ENCODE data around the gene CROCC2. TPM values are rescaled to one million over a fixed set of nuclear protein-coding genes. Genes with fewer than 3 reads are reported as not detected.

The CROCC2 gene
- total and polyA plus RNA-seq, 7 experiments from 2014 or later: 0.22 TPM; not detected in 6

DNA sequence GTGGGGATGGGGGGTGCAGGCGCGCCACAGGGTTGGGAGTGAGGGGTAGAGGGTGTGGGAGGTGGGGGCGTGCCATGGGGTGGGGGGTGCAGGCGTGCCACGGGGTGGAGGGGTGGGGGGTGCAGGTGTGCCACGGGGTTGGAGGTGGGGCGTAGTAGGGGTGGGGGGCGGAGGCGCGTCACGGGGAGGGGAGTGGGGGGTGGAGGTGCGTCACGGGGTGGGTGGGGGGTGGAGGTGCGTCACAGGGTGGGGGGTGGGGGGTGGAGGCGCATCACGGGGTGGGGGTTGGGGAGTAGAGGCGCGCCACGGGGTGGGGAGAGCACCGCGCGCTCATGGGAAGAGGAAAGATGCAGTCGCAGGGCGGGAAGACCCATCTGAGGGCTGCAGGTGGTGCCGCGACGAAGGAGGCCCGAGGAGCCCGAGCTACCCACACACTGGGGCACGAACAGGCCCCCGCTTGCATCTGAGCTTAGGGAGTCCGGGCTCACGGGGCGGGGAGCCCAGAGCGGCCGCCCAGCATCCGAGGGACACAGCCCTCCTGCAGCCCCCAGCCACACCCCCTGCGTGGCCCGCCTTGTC is 129.8 kb downstream of the CROCC2 start:
- intact Hi-C loops (cut with micrococcal nuclease): loop anchor here (1.0 to 5.0 kb wide), 5 partner anchors 38 to 114 kb away; partner anchors contain the start of genes SNED1 (in 2 of the 2), MTERF4 (in 1 of the 2), PASK (in 1 of the 2) and PPP1R7 (in 1 of the 2)
- peaks cover 7 to 10% of the 10 kb centered on the region in 2 donors for H3K4me1 ChIP-seq (ENCODE audit: control insufficient read depth in 2 of 2, insufficient read depth in 2 of 2, low read length in 2 of 2)
- CTCF ChIA-PET: no interaction called here
- peak overlapping the region; percentile 79 for H3K4me3 ChIP-seq (ENCODE audit: low read length)
- no peaks in the 10 kb centered on the region for H3K9me3 ChIP-seq (ENCODE audit: control insufficient read depth in 2 of 3, low read length in 3 of 3)
- Mint-ChIP-seq H3K4me3 (peak overlapping the region; percentile 60 to 88 (median 80)), H3K27me3 (no peaks in the 10 kb centered on the region), H3K27ac (peak overlapping the region in 5 of 9 donors; percentile 66 to 91 (median 80)), H3K4me1 (peaks cover 0 to 24% (median 6%) of the 10 kb centered on the region in 7 donors), H3K36me3 (peaks cover 0 to 7% (median 0%) of the 10 kb centered on the region in 5 donors), H3K9me3 (no peaks in the 10 kb centered on the region)
- POLR2A ChIA-PET: no interaction called here
- ATAC-seq (peak; percentile 74), DNase-seq (peak in 8 of 9 donors; percentile 28 to 80 (median 53))
- H3K36me3 ChIP-seq (ENCODE audit: control insufficient read depth in 2 of 3, insufficient read depth in 3 of 3, low read length in 3 of 3): no peaks in the 10 kb centered on the region
- H3K27ac ChIP-seq (ENCODE audit: low read depth, low read length): peak overlapping the region; percentile 66
- no peaks in the 10 kb centered on the region for H3K27me3 ChIP-seq (ENCODE audit: control insufficient read depth in 2 of 2, insufficient read depth in 2 of 2, low read length in 2 of 2)

DNA sequence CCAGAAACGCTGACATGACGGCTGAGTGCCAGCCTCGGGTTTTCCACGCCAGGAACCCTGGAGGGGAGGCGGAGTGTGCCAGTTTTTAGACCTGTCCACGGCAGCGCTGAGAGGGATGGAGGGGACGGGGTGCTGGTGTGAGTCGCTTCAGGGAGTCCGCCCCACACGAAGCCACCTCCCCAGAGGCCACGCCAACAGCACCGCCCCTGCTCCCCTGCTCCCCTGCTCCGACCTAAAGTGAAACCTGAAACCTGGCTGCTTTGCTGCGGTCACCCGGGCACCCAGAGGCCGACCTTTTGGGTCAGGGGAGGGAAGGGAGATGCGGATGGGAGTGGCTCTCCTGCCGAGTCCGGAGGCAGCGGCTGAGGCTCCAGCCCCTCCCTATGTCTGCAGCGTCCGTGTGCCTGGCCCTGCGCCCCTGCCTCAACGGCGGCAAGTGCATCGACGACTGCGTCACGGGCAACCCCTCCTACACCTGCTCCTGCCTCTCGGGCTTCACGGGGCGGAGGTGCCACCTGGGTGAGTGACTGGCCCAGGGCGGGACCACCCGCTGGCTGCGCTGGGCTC is 130.3 kb downstream of the CROCC2 start:
- Histone ChIP-seq H3K27ac (ENCODE audit: low read depth, low read length) (peak overlapping the region; percentile 66), H3K27me3 (ENCODE audit: control insufficient read depth in 2 of 2, insufficient read depth in 2 of 2, low read length in 2 of 2) (no peaks in the 10 kb centered on the region), H3K9me3 (ENCODE audit: control insufficient read depth in 2 of 3, low read length in 3 of 3) (no peaks in the 10 kb centered on the region), H3K4me3 (ENCODE audit: low read length) (peak overlapping the region; percentile 79), H3K36me3 (ENCODE audit: control insufficient read depth in 2 of 3, insufficient read depth in 3 of 3, low read length in 3 of 3) (no peaks in the 10 kb centered on the region), H3K4me1 (ENCODE audit: control insufficient read depth in 2 of 2, insufficient read depth in 2 of 2, low read length in 2 of 2) (peaks cover 7 to 10% of the 10 kb centered on the region in 2 donors)
- H3K4me3 Mint-ChIP-seq: peak overlapping the region; percentile 60 to 88 (median 80)
- peak; percentile 31 to 83 (median 58) for DNase-seq
- intact Hi-C loops (cut with micrococcal nuclease): loop anchor here (1.0 to 5.0 kb wide), 5 partner anchors 38 to 114 kb away; partner anchors contain the start of genes SNED1 (in 2 of the 2), MTERF4 (in 1 of the 2), PASK (in 1 of the 2) and PPP1R7 (in 1 of the 2)
- H3K4me1 Mint-ChIP-seq: peaks cover 0 to 24% (median 6%) of the 10 kb centered on the region in 7 donors
- H3K36me3 Mint-ChIP-seq: peaks cover 0 to 9% (median 0%) of the 10 kb centered on the region in 5 donors
- peak overlapping the region in 6 of 9 donors; percentile 49 to 91 (median 80) for H3K27ac Mint-ChIP-seq
- ChIA-PET CTCF (no interaction called here), POLR2A (interaction anchor here (0.9 kb wide), 1 partner anchor 17 kb away, joined by 3 read pairs; no protein-coding TSS in a partner anchor)
- ATAC-seq: peak; percentile 72
- H3K9me3 Mint-ChIP-seq: no peaks in the 10 kb centered on the region
- H3K27me3 Mint-ChIP-seq: no peaks in the 10 kb centered on the region

DNA sequence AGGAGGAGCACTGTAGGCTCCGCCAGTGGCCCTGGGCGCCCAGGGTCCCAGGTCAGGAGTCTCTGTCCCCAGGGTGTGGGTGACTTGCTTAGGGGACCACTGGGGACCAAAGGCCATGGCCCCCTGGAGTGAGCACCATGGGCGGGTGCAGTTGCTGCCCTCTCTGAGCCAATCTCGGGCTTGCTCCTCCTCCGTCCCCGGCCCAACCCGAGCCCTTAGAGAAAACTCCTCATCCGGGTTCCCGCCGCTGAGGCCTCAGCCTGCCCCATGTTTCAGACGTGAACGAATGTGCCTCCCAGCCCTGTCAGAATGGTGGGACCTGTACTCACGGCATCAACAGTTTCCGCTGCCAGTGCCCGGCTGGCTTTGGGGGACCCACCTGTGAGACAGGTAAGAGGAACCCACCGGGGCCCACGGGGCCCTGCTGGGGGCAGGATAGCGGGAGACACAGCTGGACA is 130.9 kb downstream of the CROCC2 start:
- ATAC-seq (peak; percentile 8), DNase-seq (peak in 3 of 9 donors; percentile 7 to 14 (median 8))
- peaks cover 0 to 10% (median 0%) of the 10 kb centered on the region in 5 donors for H3K36me3 Mint-ChIP-seq
- Histone ChIP-seq H3K27me3 (ENCODE audit: control insufficient read depth in 2 of 2, insufficient read depth in 2 of 2, low read length in 2 of 2) (no peaks in the 10 kb centered on the region), H3K27ac (ENCODE audit: low read depth, low read length) (peak overlapping the region; percentile 66), H3K9me3 (ENCODE audit: control insufficient read depth in 2 of 3, low read length in 3 of 3) (no peaks in the 10 kb centered on the region), H3K36me3 (ENCODE audit: control insufficient read depth in 2 of 3, insufficient read depth in 3 of 3, low read length in 3 of 3) (no peaks in the 10 kb centered on the region), H3K4me3 (ENCODE audit: low read length) (peak overlapping the region; percentile 79), H3K4me1 (ENCODE audit: control insufficient read depth in 2 of 2, insufficient read depth in 2 of 2, low read length in 2 of 2) (peaks cover 7 to 13% of the 10 kb centered on the region in 2 donors)
- peak overlapping the region in 6 of 9 donors; percentile 21 to 91 (median 77) for H3K27ac Mint-ChIP-seq
- H3K4me1 Mint-ChIP-seq: peaks cover 0 to 26% (median 6%) of the 10 kb centered on the region in 7 donors
- no peaks in the 10 kb centered on the region for H3K27me3 Mint-ChIP-seq
- intact Hi-C loops (cut with micrococcal nuclease): loop anchor here (1.0 to 5.0 kb wide), 5 partner anchors 39 to 113 kb away; partner anchors contain the start of genes SNED1 (in 2 of the 2), MTERF4 (in 1 of the 2), PASK (in 1 of the 2) and PPP1R7 (in 1 of the 2)
- no peaks in the 10 kb centered on the region for H3K9me3 Mint-ChIP-seq
- H3K4me3 Mint-ChIP-seq: peak overlapping the region; percentile 51 to 88 (median 76)
- ChIA-PET POLR2A (interaction anchor here (0.9 kb wide), 1 partner anchor 17 kb away, joined by 3 read pairs; no protein-coding TSS in a partner anchor), CTCF (no interaction called here)

DNA sequence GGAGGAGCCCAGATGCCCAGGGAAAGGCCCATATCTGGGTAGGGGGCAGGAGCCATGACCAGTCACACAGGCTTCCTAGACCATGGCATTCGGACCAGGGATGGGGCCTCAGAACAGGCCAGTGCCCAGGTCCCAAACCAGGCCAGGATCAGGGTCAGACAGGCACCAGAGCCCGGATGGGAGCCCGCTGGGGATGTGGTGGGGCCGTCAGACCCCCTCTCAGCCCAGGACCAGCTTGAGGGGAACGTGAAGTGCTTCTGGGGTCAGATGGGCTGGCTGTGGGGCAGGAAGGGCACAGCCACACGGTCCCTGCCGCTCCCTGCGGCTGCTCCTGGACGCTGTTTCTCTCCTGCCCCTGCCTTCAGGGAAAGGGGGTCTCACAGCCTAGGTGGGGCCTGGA is 131.4 kb downstream of the CROCC2 start:
- H3K9me3 Mint-ChIP-seq: no peaks in the 10 kb centered on the region
- Histone ChIP-seq H3K4me3 (ENCODE audit: low read length) (no peak overlapping the region), H3K9me3 (ENCODE audit: control insufficient read depth in 2 of 3, low read length in 3 of 3) (no peaks in the 10 kb centered on the region), H3K27ac (ENCODE audit: low read depth, low read length) (no peak overlapping the region), H3K4me1 (ENCODE audit: control insufficient read depth in 2 of 2, insufficient read depth in 2 of 2, low read length in 2 of 2) (peaks cover 7 to 14% of the 10 kb centered on the region in 2 donors), H3K36me3 (ENCODE audit: control insufficient read depth in 2 of 3, insufficient read depth in 3 of 3, low read length in 3 of 3) (no peaks in the 10 kb centered on the region), H3K27me3 (ENCODE audit: control insufficient read depth in 2 of 2, insufficient read depth in 2 of 2, low read length in 2 of 2) (no peaks in the 10 kb centered on the region)
- ATAC-seq (no peak), DNase-seq (no peak)
- peaks cover 0 to 3% (median 0%) of the 10 kb centered on the region in 5 donors for H3K27me3 Mint-ChIP-seq
- POLR2A ChIA-PET: interaction anchor here (0.9 kb wide), 1 partner anchor 16 kb away, joined by 3 read pairs; no protein-coding TSS in a partner anchor
- H3K27ac Mint-ChIP-seq: peak overlapping the region in 6 of 9 donors; percentile 57 to 91 (median 77)
- H3K4me3 Mint-ChIP-seq: peak overlapping the region; percentile 10 to 88 (median 71)
- peaks cover 0 to 30% (median 6%) of the 10 kb centered on the region in 7 donors for H3K4me1 Mint-ChIP-seq
- intact Hi-C loops (cut with micrococcal nuclease): loop anchor here (2.0 to 5.0 kb wide), 2 partner anchors 40 to 65 kb away; partner anchors contain the start of genes MTERF4 (in 1 of the 2) and SNED1 (in 1 of the 2)
- CTCF ChIA-PET: interaction anchor here (1.0 kb wide), 1 partner anchor 54 kb away, joined by 3 read pairs; no protein-coding TSS in a partner anchor
- peaks cover 0 to 10% (median 0%) of the 10 kb centered on the region in 5 donors for H3K36me3 Mint-ChIP-seq

DNA sequence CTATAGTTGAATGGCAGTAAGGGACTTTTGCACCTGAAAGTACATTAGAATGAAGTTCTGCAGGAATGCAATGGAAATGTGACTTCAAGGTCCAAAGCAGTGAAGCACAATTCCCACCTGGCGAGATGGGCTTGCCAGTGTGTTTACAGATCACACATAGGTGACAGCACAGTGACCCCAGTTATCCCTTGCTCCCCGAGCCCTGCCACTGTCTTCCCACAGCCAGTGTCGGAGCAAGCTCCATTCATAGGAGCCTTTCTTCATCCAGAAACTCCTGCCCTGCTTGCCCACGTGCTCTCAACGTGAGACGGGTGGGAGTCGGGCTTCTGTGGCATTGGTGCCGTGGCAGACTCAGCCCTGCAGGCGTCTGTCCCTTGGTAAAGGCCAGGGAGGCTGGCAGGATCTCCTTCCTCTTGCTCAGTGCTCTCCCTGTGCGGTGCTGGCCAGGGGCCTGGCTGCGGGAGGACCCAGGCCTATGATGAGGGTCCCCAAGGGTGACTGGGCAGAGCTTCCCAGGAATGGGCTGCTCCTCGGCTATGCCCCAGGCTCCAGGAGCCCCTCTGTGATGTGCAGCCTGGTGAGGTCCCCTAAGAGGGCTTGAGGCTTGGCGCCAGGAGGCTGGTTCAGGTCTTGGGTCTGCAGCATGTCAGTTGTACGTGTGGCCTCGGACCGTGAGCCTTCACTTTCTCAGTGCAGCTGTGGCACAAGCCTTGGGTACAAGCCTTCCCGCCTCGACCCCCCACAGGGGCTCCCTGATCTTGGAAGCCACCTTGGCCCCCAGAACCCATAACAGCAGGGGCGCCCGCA is 132.4 kb downstream of the CROCC2 start:
- Histone ChIP-seq H3K4me1 (ENCODE audit: control insufficient read depth in 2 of 2, insufficient read depth in 2 of 2, low read length in 2 of 2) (peaks cover 7 to 14% of the 10 kb centered on the region in 2 donors), H3K4me3 (ENCODE audit: low read length) (no peak overlapping the region), H3K27me3 (ENCODE audit: control insufficient read depth in 2 of 2, insufficient read depth in 2 of 2, low read length in 2 of 2) (no peaks in the 10 kb centered on the region), H3K9me3 (ENCODE audit: control insufficient read depth in 2 of 3, low read length in 3 of 3) (no peaks in the 10 kb centered on the region), H3K36me3 (ENCODE audit: control insufficient read depth in 2 of 3, insufficient read depth in 3 of 3, low read length in 3 of 3) (no peaks in the 10 kb centered on the region), H3K27ac (ENCODE audit: low read depth, low read length) (no peak overlapping the region)
- Mint-ChIP-seq H3K9me3 (no peaks in the 10 kb centered on the region), H3K27ac (peak overlapping the region in 7 of 9 donors; percentile 57 to 88 (median 76)), H3K4me1 (peaks cover 0 to 30% (median 6%) of the 10 kb centered on the region in 7 donors), H3K36me3 (peaks cover 0 to 15% (median 0%) of the 10 kb centered on the region in 5 donors), H3K4me3 (peak overlapping the region in 8 of 10 donors; percentile 16 to 88 (median 68)), H3K27me3 (peaks cover 0 to 9% (median 0%) of the 10 kb centered on the region in 5 donors)
- ChIA-PET CTCF (interaction anchor here (1.0 kb wide), 1 partner anchor 55 kb away, joined by 3 read pairs; no protein-coding TSS in a partner anchor), POLR2A (no interaction called here)
- intact Hi-C loops (cut with micrococcal nuclease): loop anchor here in 1 of 2 donors (5.0 kb wide), 1 partner anchor 41 kb away; the partner anchor contains the start of gene SNED1
- DNase-seq (no peak), ATAC-seq (no peak)

Data from naive thymus-derived CD4-positive, alpha-beta T cell (primary cell).